ACHN (cell line): ENCODE data around the gene ANK2.

Experiments used
- DNase-seq: peaks from one replicate; pipeline ENCODE4 v3.0.0-alpha.2; 2015
- in situ Hi-C: cut with HindIII; loops from 2 replicates; pipeline ENCODE4 v1.10.0; 2017; ENCODE audit warnings: low sequenced_read_pairs, low pct_ligation_motif_present, low pct_unique_long_range_greater_than_20kb

Gene ANK2

DNA sequence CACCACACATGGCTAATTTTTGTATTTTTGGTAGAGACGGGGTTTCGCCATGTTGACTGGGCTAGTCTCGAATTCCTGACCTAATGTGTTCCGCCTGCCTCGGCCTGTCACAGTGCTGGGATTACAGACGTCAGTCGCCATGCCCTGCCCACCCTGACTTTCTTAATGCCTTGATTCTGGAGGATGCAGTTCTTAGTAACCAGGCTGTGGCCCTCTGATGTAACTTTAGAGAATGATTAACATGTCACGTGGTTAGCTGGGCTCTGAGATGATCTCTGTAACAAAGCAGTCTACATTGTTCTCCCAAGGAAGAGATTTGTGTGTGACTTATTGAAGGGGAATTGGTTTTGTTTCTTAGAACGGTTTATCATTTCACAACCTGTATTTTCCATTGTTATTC is 30.6 kb downstream of the ANK2 start:
- in situ Hi-C loops = no loop called here
- peak; percentile 95 for DNase-seq

DNA sequence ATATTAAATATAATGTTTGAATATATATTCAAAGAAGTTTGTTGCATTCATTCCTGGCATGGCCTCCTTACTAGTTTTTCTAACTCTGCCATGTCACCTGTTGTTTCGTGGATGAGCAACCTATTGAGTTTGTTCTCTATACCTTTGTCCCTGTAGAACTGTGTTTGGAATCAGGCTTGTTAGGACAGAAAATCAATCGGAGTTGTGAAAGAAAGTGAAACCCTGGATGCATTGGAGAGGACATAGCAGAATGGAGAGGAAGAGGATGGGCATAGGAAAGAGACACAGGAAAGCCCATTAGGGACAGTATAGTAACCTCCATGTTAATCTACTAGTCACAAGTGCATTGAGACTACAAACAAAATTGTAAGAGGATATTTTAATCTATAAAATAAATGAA is 31.2 kb downstream of the ANK2 start:
- in situ Hi-C loops = no loop called here
- no peak for DNase-seq

DNA sequence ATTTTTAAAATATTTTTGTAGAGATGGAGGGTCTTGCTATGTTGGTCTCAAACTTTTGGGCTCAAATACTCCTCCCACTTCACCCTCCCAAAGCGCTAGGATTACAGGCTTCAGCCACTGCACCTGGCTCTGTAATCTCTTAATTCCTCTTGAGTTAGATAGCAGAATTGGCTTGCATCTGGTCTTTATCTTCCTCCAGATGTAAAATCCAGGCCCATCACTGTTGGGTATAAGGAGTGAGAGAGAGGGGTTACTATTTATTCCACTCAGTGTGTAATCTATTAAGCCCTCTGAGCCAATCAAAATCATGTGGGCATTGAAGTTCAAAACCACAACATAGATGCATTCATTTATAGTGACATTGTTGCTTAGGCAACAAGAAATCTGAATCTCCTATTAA is 33.9 kb downstream of the ANK2 start:
- in situ Hi-C loops = no loop called here
- DNase-seq = no peak

DNA sequence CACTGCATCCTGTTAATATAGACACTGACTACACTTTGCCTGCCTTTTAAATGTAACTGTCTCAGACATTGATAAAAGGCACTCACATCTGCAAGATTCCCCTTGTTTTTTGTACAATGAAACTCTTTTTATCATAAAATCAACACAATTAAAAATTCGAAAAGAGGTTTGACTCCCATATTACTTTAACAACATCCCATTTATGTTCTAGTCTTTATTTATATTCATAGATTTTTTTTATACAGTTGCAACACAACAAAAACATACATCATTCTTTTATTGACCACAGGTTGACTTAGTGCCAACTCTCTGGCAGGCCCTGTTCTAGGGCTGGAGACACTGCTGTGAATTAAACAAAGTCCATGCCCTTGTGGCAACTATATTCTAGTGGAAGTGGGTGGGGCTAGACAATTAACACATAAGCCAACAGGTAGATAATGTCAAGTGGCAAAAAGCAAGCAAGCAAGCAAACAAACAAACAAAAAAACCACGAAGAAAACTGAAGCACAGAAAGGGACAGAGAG is 36.8 kb downstream of the ANK2 start:
- no peak for DNase-seq
- in situ Hi-C loops = no loop called here

DNA sequence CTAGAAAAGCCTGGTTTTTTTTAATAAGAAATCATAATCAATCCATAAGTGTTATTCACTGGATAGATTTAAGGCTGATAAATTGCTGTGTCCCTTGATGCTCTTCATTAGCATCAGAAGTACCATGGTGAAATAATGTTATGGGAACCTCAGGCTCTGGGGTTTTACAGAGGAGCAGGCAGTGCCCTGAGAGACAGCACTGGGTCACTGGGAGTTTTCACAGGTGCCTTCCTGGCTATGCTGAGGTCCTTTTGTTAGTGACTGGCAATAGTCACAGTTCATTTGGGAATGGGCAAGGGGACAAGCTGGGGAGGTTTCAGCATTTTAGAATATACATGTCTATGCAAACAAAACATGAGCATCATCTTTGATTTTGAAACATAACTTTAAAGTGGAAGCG is 38.6 kb downstream of the ANK2 start:
- in situ Hi-C loops = no loop called here
- DNase-seq = no peak

DNA sequence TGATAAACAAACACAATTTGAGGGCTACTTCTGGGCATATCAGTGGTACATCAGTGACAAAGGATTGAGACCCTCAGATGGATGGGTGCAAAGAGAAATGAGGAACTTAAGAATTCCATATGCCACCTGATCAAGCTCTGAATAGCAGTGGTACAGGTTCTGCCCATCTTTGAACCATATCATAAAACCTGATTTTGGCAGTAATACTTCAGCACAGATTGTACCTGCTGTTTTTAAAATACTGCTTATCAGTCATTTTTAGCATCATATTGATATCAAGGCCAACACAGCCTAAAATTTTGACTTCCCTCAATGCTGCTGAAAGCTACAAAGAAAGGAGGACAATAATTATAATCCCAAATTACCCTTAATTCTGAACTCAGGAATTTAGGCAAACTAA is 41.5 kb downstream of the ANK2 start:
- in situ Hi-C loops = no loop called here
- no peak for DNase-seq

DNA sequence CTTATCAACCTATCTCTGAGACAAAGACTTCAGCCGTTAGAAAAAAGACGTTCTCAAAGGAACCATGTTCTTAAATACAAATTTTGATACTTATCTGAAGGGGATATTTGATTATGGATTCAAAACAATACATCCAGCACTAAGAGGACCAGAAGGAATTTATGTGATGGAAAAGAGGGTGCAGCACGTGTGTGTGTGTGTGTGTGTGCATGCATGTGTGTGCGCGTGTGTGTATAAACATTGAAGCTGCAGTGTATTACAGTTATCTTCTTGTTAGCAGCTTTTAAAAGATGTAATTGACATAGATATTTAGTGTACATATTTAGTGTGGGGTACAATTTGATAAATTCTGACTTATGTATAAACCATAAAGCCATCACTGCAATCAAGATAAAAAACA is 44.9 kb downstream of the ANK2 start:
- no peak for DNase-seq

DNA sequence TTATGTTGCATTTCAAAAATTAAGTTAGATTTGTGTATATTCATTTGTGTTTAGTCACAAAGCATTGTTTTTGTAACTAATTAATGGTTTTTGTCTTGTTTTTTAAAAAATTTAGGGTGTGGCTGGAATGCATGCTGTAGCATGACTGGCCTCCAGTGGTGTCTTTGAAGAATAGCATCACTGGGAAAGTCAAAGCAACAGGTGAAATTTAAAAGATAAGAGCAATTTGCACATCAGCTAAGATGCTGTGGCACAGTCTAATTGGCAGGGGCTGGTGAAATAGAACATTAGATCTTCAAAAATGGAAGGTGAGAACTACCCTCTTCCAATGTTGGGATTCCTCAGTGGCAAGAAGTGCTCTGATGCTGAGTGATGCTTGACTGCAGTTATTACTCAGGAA is 45.3 kb downstream of the ANK2 start:
- DNase-seq = peak; percentile 15
- in situ Hi-C loops = no loop called here

More for the DNA sequence above, 44.9 kb downstream of the ANK2 start:
- in situ Hi-C loops = no loop called here

DNA sequence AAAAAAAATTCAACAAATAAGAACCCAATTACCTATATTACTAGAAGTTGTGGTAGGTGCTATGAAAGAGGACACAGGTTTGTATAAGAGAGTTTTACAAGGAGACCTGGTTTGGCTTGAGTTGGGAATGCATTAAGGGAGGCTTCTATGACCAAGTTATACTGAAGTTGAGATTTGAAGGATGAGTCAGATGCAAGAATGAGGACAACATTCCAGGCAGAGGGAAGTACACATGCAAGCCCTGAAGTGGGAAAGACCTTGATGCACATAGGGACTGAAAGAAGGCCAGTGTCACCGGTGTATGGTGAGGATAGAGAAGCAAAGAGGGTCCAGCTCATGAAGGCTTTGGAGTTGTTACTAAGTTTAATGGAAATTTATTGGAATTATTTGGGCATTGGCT is 52.2 kb downstream of the ANK2 start:
- peak; percentile 36 for DNase-seq
- in situ Hi-C loops = no loop called here

DNA sequence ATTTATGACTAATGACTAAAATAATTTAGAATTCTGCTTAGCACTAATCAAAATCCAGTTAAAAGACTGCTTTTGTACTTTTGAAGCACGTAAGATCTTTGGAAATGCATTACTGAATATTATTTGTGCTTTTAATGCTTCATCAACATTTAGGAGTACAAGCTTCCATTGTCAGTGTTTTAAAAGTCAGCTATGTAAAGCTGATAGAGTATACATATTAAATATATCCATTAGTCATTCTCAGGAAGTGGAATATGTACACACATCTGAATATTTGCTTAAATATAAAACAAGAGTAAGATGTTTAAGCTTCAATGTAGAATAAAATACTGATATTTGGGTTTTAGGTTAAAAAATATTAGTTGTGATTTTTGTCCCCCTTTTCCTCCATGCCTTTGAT is 54.1 kb downstream of the ANK2 start:
- no peak for DNase-seq
- in situ Hi-C loops = no loop called here

DNA sequence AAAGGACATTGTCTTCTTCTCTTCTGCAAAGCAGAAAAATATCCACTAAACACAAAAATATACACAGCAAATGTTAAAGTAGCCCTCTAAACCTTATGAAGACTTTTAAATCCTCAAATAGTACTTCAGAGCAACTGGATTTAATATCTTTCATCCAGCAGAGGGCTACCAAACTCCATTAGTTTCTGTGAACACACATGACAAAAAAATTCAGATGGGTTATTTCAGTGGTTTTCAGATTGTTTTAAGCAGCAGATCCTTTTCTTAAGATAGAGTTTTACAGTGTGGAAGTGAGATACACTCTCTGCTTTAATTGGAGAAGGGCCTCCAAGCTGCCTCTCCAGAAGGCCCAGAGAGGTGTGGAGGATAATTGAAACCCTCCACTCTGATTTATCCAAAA is 56.7 kb downstream of the ANK2 start:
- in situ Hi-C loops = no loop called here
- DNase-seq = peak; percentile 50

DNA sequence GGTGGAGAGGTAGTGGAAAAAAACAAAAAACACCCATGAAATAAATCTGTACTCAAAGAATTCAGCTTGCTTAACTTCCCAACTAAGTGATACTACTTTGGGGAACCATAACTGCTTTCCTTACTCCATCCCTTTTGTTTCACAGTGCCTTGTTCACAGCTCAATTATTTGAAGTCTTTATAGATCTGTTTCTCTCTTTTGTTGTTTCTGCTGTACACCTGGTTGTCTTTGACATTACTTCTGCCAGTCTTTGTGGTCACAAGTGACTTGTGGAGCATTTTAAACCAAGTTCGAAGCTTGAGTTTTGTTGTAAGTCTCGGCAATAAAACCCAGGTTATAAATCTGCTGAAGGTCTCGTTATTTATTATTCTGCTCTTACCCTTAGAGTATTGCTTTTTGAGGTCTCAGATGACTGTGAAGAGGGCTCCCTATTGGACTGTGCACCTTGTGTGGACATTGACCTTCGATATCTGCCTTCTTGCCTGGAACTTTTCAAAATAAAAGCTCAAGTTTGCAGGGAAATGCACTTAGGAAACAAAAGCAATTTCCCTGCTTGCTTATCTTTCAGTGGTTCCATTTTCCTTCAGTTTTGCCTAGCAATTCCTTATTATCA is 59.8 kb downstream of the ANK2 start:
- in situ Hi-C loops = no loop called here
- DNase-seq = no peak

DNA sequence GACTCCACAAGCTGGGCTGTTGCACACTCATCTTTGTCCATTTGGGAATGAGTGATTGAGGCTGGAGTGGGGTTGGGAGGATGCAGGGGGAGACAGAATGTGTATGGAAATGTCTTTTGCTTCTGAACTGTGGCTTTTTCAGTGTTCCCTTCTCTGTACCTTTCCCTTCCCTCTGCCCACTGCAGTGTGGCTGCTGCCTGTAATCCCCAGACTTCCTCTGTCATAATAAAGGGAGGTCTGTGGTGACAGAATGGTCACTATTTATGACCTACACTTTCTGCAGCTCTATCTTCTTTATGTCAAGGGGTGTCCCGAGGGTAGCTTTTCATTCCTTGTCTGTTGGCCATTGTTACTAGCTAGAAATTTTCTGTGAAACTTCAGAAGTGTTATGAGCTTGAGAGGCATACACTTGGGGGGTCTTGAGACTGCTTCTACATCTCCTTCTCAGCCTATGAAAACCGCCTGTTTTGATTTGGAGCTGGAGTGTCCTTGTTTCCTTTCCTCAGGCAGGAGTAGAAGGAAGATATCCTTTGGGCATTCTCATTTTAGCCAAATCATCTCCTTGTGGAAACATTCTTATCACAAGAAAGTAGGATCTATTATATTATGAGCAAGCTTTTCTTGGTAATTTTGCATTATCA is 63.0 kb downstream of the ANK2 start:
- no peak for DNase-seq
- in situ Hi-C loops = no loop called here

DNA sequence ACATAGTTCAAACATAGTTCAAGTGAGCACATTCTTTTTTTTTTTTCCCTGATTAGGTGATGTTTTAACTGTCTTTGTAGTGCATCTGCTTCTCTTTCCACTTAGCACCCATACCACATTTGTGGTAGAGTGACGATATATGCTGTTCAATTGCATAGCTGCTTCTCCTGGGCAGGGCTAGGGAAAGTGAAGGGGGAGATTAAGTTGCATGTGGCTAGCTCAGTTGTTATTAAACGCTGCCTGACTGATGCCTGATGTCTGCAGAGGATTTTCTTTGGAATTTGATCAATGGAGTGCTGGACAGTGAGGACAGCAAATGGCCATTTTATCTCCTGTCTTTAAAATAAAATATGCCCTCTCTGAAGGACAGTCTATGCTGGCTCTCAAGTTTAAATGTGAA is 63.7 kb downstream of the ANK2 start:
- DNase-seq = no peak
- in situ Hi-C loops = no loop called here

DNA sequence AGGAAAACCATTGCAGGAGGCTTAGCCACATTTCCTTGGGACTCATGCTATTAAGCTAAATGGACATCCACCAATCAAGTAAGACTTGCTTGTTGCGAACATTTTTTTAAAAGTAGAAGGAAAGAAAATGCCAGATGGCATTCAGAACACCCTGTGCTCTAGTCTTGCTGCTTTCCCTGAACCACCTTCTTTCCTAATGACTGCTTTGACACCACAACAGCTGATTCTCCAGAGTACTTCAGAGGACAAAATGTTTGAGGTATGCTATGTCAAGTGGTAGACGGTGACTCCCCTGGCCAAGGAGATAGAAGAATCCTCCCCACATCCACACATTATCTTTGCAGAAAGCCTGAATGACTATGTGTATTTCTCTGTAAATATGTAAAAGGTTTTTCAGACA is 65.4 kb downstream of the ANK2 start:
- in situ Hi-C loops = no loop called here
- DNase-seq = no peak

DNA sequence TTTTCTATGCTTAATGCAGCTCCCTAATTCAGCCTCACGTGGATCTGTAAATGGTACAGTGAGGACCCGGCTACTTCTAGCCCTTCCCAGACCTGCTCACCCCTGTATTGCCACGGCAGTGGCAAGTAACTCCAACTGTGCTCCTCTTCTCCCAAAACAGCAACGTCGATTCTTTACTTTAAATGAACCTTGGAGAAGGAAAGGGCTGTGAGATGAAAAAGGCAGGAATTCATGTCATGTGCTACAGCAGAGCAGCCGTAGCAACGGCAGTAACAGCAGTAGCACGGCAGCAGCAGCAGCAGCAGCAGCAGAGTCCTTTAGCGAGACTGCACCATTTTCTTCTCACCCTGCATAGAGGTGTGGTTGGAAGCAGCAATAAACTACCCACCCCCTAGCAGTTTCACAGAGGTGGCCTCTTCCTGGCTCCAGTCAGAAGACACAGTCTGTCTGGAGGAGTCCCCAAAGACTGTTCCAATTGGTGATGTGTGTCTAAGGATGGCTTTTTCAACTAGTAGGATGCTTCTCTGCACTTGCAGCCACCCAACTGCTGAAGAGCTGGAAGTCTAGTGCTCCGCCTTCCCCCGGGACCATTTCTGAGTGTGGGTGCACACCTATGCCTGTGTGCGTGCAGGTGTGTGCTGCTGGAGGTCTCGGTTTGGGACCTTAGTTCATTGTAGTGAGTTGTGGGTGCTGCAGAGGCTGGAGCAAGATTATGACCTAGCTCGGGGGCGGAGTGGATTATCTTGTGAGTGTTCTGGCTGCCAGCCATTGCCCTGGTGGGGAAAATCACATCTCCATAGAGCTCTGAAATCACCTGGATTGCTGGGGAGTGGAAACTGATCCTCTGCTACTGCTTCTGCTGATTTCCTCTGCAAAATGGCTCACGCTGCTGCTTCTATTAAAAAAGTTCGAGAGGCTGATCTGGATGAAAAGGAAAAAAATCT is 67.2 kb downstream of the ANK2 start:
- DNase-seq = peak; percentile 28
- in situ Hi-C loops = no loop called here

DNA sequence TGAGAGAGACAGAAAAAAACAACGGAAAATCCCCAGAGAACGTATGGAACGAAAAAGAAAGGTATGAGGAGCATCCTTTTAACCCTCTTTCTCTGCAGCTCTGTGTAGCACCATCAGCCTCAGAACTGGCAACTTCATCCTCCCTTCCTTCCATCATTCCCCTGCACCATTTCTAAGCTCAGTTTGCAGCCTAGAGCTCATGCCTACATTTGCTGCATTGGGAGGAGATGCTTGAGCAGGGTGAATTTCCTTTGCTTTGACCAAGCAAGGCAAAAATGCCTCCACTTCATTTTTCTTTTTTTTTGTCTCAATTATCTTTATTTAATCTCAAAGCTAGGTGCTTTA is 67.9 kb downstream of the ANK2 start:
- no peak for DNase-seq
- in situ Hi-C loops = no loop called here

DNA sequence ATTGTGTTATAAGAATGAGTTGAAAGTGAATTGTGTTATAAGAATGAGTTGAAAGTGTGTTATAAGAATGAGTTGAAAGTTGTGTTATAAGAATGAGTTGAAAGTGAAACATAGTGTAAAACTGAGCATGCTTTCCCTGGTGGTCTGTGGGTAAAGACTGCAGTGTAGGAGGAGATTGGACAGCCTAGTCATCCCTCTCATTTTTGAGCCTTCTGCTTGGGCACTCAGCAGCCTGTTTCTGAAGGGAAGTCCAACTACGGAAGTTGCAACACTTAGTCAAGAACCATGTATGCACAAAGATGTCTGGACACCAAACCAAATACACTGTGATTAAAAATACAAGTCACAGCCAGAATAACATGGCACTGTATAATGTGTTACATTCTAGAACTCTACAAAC is 72.6 kb downstream of the ANK2 start:
- in situ Hi-C loops = no loop called here
- DNase-seq = no peak

DNA sequence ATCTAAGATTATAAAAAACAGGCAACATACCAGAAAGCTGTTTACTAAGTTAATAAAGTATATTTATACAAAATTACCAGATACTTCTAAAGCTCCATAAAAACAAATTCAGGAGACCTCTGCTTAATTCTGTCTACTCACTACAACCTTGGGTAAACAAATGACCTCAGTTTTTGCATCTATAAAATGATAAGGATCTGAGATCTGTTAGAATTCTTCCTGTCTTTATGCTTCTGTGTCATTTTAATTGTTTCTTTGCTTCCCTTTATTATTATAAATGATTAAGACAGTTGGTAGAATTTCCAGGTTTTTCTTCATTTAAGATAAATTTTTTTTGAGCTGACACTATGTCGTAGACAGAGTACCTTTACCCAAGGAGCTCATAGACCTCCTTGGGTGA is 76.0 kb downstream of the ANK2 start:
- in situ Hi-C loops = no loop called here

DNA sequence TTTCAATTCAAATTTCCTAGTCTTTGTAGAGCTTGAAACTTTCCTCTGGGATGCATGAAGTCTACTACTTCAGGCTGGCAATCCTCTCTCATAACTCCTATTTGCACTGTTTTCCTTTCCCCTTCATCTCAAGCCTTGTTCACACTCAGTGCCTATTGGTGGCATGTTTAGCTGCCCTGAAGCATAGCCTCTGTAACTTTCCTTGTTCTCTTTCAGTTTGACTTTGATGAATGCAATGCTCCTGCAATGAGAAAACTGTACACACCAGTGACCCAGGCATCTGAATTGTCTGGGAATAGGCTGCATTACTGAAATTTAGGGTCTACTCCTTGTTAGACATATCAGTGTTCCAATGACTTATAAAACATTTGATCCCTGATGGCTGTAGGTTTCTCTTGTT is 81.7 kb downstream of the ANK2 start:
- DNase-seq = no peak
- in situ Hi-C loops = no loop called here

More for the DNA sequence above, 76.0 kb downstream of the ANK2 start:
- DNase-seq = no peak
